Parathyroid adenoma (tissue), 2 donors: ENCODE measurements around the gene SOAT2.
"Not testable (repeated sequence)": the region's sequence is repeated elsewhere in the genome, so short reads cannot be mapped to it uniquely, and the experiment has no call there.

Experiments
- H2AFZ ChIP-seq: fragments of 300-600 bp; sonication (generic); one replicate; pipeline ENCODE4 v1.7.0; 2017; ENCODE audit warnings: antibody characterized with exemption, mild to moderate bottlenecking
- H3K27ac ChIP-seq: fragments of 300-600 bp; sonication (generic); one replicate; pipeline ENCODE4 v1.7.0; 2017
- H3K27me3 ChIP-seq: fragments of 300-600 bp; sonication (generic); one replicate; pipeline ENCODE4 v1.7.0; 2017; ENCODE audit warnings: low read length; ENCODE audit not compliant: control insufficient read depth, insufficient read depth
- H3K36me3 ChIP-seq: fragments of 300-600 bp; sonication (generic); one replicate; pipeline ENCODE4 v1.7.0; 2017; ENCODE audit warnings: low read length; ENCODE audit not compliant: control insufficient read depth, insufficient read depth
- H3K4me1 ChIP-seq: fragments of 300-600 bp; sonication (generic); one replicate; pipeline ENCODE4 v1.7.0; 2017; ENCODE audit warnings: control low read depth
- H3K4me2 ChIP-seq: fragments of 300-600 bp; sonication (generic); one replicate; pipeline ENCODE4 v1.7.0; 2017; ENCODE audit warnings: low read length
- H3K4me3 ChIP-seq: fragments of 300-600 bp; sonication (generic); one replicate; pipeline ENCODE4 v1.7.0; 2017; ENCODE audit warnings: low read depth, low read length
- H3K79me2 ChIP-seq: fragments of 300-600 bp; sonication (generic); one replicate; pipeline ENCODE4 v1.7.0; 2017; ENCODE audit warnings: control low read depth
- H3K9ac ChIP-seq: fragments of 300-600 bp; sonication (generic); one replicate; pipeline ENCODE4 v1.7.0; 2017; ENCODE audit warnings: mild to moderate bottlenecking
- H3K9me3 ChIP-seq: fragments of 300-600 bp; sonication (generic); one replicate; pipeline ENCODE4 v1.7.0; 2017; ENCODE audit warnings: low read length; ENCODE audit not compliant: control insufficient read depth
- TF ChIP-seq, protein P1 (sequence below): fragments of 300-600 bp; sonication (generic); IDR thresholded peaks from one replicate; pipeline ENCODE4 v1.7.0; 2017; ENCODE audit warnings: antibody characterized with exemption, mild to moderate bottlenecking
- donor health status: primary hyperparathyroidism.

SOAT2 gene

GRCh38 chr12:53107122-53107521 is 3.8 kb downstream of the SOAT2 start:
- Histone ChIP-seq H3K9ac (no peak overlapping the region), H3K27me3 (no peaks in the 10 kb centered on the region), H2AFZ (no peak overlapping the region), H3K36me3 (no peaks in the 10 kb centered on the region), H3K79me2 (no peaks in the 10 kb centered on the region), H3K4me3 (no peak overlapping the region), H3K27ac (no peak overlapping the region), H3K9me3 (no peaks in the 10 kb centered on the region), H3K4me2 (no peak overlapping the region), H3K4me1 (no peaks in the 10 kb centered on the region)
- TF ChIP-seq, protein P1, sequence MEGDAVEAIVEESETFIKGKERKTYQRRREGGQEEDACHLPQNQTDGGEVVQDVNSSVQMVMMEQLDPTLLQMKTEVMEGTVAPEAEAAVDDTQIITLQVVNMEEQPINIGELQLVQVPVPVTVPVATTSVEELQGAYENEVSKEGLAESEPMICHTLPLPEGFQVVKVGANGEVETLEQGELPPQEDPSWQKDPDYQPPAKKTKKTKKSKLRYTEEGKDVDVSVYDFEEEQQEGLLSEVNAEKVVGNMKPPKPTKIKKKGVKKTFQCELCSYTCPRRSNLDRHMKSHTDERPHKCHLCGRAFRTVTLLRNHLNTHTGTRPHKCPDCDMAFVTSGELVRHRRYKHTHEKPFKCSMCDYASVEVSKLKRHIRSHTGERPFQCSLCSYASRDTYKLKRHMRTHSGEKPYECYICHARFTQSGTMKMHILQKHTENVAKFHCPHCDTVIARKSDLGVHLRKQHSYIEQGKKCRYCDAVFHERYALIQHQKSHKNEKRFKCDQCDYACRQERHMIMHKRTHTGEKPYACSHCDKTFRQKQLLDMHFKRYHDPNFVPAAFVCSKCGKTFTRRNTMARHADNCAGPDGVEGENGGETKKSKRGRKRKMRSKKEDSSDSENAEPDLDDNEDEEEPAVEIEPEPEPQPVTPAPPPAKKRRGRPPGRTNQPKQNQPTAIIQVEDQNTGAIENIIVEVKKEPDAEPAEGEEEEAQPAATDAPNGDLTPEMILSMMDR, result no peak

- not testable (repeated sequence) for H3K36me3 ChIP-seq, H3K4me2 ChIP-seq, H3K27ac ChIP-seq, H3K4me1 ChIP-seq, H3K27me3 ChIP-seq, H3K9me3 ChIP-seq, H3K9ac ChIP-seq, H3K79me2 ChIP-seq, H3K4me3 ChIP-seq, H2AFZ ChIP-seq
Measured at GRCh38 chr12:53112431-53112830, 9.1 kb downstream of the SOAT2 start.

- H3K27me3 ChIP-seq, result no peaks in the 10 kb centered on the region
- no peaks in the 10 kb centered on the region for H3K9me3 ChIP-seq
- no peak overlapping the region for H2AFZ ChIP-seq
- H3K4me3 ChIP-seq, result no peak overlapping the region
- H3K4me1 ChIP-seq, result no peaks in the 10 kb centered on the region
- H3K27ac ChIP-seq, result no peak overlapping the region
- no peaks in the 10 kb centered on the region for H3K36me3 ChIP-seq
- H3K79me2 ChIP-seq, result no peaks in the 10 kb centered on the region
- TF ChIP-seq, protein P1, result no peak
- no peak overlapping the region for H3K4me2 ChIP-seq
- no peak overlapping the region for H3K9ac ChIP-seq
Measured at GRCh38 chr12:53113136-53113705, 9.9 kb downstream of the SOAT2 start.

GRCh38 chr12:53113951-53114350 is 10.7 kb downstream of the SOAT2 start:
- Histone ChIP-seq H3K27me3 (no peaks in the 10 kb centered on the region), H3K27ac (no peak overlapping the region), H3K4me1 (no peaks in the 10 kb centered on the region), H3K4me3 (no peak overlapping the region), H3K4me2 (no peak overlapping the region), H2AFZ (no peak overlapping the region), H3K36me3 (no peaks in the 10 kb centered on the region), H3K79me2 (no peaks in the 10 kb centered on the region), H3K9ac (no peak overlapping the region), H3K9me3 (no peaks in the 10 kb centered on the region)
- TF ChIP-seq, protein P1, result no peak

DNA sequence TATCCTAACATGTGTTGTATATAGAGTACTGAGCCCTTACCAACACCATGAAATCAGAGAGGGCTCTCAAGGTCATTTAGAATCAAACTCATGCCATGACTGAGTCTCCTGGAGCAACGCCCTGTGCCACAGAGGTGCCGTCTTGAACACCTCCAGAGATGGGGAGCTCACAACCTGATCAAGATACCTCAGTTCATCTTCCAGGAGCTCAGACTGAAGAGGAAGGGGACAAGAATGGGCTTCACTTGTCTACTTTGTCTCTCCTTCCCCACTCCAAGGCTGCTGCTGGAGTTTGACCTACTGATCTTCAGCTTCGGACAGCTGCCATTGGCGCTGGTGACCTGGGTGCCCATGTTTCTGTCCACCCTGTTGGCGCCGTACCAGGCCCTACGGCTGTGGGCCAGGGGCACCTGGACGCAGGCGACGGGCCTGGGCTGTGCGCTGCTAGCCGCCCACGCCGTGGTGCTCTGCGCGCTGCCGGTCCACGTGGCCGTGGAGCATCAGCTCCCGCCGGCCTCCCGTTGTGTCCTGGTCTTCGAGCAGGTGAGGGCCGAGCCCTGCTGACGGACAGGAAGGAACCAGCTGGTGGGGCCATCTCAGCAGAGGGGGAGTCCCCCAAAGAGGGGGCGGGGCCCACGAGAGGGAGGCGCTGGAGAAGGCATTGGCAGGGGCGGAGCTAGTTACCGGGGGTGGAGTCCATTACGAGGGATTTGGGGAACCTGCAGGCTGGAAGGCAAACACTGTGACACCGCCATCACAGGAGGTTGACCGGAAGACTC is 12.0 kb downstream of the SOAT2 start:
- TF ChIP-seq, protein P1, result no peak
- H3K4me1 ChIP-seq, result no peaks in the 10 kb centered on the region
- H3K4me2 ChIP-seq, result no peak overlapping the region
- H2AFZ ChIP-seq, result no peak overlapping the region
- H3K27me3 ChIP-seq, result no peaks in the 10 kb centered on the region
- no peaks in the 10 kb centered on the region for H3K9me3 ChIP-seq
- H3K4me3 ChIP-seq, result no peak overlapping the region
- no peak overlapping the region for H3K9ac ChIP-seq
- no peak overlapping the region for H3K27ac ChIP-seq
- no peaks in the 10 kb centered on the region for H3K79me2 ChIP-seq
- no peaks in the 10 kb centered on the region for H3K36me3 ChIP-seq
